GM18526 (cell line): Measurements from ENCODE around the gene FBXL7.

Source experiments
- POLR2A ChIP-seq: IDR thresholded peaks from 3 replicates; pipeline ENCODE4 v1.6.1; 2011; ENCODE audit not compliant: insufficient read length; ENCODE audit errors: extremely low read depth

FBXL7 gene

DNA sequence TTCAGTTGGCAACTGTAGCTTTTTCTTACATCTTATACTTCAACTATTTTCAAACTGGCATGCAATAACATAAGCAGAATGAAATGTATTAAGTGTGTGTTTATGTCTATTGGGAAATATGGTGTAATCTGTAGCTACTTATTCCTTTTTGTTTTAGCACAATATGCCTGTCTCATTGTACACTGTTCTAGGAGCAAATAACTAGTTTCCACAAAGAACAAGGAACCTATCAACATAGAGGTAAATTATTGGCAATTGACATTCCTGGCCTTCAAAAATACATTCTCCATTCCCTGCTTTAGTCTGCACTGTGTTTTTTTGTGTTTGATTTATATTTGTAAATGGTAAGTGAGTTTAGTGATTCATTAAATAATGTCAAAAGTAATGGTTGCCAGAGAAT, 75.7 kb downstream of the FBXL7 start:
- no peak for TF ChIP-seq POLR2A

- no peak for TF ChIP-seq POLR2A
Observed at GRCh38 chr5:15577132-15577531, 77.2 kb downstream of the FBXL7 start.

DNA sequence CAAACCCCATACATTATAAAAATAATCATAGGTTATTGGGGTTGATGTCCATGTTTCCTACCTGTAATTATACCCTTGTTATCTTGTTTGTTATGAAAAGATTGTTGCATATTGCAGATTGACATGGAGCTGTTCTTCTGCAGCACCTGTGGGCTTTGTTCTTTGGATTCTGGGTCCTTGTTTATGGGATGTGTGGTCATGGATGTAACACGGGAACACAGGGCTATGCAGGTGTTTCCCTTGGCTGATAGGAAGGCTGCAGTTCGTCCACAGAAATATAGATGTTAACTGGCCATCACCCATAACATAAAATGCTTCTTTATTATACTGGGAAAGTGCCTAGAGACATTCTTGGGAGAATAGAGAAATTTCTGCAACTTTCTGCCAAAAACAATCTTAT, 77.9 kb downstream of the FBXL7 start:
- no peak for TF ChIP-seq POLR2A

DNA sequence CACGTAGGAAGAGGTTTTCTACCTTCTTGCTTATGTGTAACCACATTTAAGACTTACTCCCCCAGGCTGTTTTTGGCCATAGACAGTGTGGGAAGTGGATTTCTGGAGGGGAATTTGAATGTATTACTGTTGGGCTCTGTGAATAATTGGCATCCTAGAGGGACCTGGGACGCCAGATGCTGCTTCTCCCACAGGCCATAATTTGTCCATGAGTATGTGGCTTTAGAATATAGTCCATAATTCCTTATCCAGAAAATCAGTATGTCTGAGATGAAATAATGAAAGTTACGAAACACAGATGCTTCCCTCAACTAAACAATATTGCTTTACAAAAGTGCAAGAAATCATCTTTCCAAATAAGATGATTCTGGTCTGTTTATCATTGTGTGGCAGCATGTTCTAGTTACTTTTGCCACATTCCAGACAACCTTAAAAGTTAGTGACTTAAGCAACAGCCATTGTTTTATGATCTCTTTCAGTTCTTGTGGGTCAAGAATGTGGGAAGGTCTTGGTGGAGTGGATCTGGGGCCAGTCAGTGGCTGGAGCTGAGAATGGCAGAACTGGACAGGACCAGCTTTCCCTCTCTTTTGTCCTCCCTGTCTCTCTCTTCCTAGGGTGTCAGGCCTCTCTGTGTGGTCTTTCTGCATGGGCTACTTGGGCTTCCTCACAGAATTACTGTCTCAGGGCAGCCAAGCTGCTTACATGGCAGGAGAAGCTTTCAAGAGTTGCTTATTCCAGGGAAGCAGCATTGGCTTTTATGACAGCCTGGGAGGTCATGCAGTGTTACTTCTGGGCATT, 79.4 kb downstream of the FBXL7 start:
- TF ChIP-seq POLR2A = no peak

DNA sequence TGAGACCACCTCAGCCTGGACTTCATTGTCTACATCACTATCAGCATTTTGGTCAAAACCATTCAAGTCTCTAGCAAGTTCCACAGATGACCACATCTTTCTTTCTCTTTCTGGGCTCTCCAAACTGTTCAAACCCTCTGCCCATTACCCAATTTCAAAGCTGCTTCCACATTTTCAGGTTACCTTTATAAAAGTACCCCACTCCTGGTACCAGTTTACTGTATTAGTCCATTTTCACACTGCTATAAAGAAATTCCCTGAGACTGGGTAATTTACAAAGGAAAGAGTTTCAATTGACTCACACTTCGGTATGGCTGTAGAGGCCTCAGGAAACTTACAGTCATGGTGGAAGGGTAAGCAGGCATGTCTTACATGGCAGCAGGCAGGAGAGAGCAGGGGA, 84.5 kb downstream of the FBXL7 start:
- no peak for TF ChIP-seq POLR2A

DNA sequence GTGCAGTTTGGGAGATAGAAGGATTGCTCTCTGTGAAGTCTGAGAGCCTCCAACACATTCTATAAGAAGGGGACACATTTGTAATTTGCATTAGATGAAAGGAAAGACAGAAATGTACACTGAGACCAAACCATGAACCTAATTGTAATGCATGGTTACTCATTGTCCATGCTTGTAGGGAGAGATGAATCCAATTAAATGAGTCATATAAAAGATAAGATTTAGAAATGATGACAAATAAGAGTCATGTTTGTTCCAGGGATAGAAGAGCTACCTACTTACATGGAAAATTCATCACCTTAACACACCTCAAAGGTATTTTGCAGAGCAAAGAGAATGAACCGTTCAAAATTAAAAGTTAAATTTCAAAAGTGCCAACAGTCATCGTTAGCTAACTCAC, 85.1 kb downstream of the FBXL7 start:
- TF ChIP-seq POLR2A = no peak

DNA sequence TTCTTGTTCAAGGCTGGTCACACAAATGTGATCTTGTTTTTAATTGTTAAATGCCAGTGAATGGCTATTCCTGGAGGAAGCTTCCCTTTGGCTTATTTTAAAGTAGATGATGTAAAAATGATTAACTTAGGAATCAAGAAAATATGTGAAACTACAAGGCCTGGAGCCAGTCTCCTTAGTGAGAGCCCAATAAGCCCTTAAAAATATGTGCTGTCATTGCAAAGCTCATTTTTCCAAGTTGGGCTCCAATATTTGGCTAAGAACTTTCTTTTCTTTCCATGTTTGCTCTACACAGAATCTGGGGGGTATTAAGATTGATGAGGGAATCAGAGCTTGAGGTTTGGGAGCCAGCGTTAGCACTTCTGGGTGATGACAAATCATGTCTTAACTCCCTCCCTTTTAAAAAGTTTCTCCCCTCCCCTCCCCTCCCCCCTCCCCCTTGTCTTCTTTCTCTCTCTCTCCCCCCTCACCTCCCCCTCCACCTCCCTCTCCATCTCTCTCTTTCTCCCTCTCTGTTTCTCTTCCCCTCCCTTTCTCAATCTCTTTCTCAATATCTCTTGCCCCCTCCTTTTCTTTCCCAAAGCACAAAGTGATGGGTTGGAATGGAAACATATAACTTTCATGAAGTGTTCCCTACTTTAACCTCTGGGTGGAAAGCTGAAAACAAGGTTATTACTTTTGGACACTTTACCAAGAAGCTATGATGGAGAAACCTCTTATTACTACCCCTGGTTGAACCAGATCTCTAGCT, 86.0 kb downstream of the FBXL7 start:
- TF ChIP-seq POLR2A = no peak

GRCh38 chr5:15587916-15588315, 87.9 kb downstream of the FBXL7 start:
- no peak for TF ChIP-seq POLR2A

- TF ChIP-seq POLR2A = no peak
Observed at GRCh38 chr5:15592728-15593127, 92.7 kb downstream of the FBXL7 start.

DNA sequence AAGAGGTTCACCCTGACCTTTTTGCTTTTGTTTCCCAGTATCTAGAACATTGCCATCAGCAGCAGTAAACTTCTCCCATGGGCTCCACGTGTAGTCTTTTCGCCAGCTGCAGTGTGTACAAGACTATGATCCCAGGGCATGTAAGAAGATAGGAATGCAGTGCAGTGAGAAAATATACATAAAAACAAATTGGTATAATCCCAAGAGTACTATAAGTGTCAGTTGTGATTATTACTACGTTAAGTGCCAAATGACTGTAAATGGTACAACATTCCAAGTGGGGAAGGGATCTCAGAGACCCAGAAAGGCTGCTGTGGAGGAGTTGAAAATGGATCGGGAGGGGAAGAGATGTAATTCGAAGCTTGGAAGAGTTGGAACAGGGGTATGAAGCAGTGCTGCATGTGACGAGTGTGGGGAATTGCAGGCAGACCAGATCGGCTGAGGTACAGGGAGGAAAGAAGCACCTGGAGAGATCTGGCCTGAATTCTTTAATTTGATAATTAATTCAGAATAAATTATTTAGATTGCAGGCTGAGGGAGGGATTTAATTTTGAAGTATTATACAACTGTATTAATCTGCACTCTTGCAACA, 95.1 kb downstream of the FBXL7 start:
- no peak for TF ChIP-seq POLR2A

DNA sequence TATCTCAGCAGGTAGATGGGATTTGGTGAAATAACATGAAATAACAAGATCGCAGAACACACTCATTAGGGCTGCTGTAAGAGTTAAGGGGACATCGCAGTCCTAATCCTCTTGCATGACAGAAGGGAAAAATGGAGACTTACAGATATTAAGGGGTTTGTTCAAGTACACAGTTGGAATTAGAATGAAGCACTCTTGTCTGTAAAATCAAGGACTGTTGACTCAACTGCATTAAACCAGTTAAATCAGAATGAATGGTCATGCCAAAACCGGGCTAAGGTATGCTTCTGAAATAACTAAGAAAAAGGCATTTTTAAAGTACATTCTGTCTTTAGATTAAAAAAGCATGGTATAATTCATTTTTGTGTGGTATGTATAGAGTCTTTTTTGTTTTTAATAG, 95.9 kb downstream of the FBXL7 start:
- TF ChIP-seq POLR2A = no peak

DNA sequence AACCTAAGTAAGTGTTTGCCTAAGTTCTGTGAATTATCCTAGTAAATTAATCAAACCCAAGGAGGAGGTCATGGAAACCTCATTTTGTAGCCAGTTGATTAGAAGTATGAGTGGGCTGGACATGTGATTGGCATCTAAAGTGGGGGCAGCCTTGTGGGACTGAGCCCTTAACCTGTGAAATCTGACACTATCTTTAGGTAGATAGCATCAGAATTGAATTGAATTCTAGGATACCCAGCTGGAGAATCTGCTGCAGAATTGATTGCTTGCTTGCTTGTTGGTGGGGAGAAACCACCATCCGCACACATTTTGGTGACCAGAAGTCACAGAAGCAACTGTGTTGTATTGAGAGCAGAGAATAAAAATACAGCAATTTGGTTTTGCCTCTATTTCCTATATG, 97.0 kb downstream of the FBXL7 start:
- TF ChIP-seq POLR2A = no peak

GRCh38 chr5:15597804-15598203, 97.8 kb downstream of the FBXL7 start:
- no peak for TF ChIP-seq POLR2A

DNA sequence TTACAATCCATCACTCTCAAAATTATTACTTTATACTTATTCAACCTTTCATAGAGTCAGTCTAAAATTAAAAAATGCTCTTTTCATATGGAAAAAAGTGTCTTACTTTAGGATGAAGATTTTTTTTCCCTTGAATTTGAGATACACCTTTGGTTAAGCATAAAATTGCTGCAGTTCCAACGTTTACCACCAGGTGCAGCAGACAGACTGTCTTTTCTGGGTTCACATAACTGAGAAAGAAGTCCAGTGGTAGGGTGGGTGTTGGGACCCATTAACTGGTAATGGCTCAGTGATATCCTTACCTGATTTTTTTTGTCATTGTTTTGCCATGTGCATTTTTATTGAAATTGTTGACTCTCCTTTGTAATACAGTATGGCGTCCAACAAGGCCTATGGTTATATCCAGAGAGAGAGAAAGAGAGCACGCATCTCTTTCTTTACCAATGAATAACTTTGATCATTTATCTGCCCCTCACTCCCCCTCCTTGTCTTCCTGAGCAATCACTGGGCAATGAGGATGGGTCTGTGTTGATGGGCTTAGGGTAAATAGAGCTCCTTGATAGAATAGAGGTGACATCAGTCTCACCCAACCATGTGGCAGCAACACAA, 98.4 kb downstream of the FBXL7 start:
- no peak for TF ChIP-seq POLR2A

GRCh38 chr5:15600035-15600434, 100.1 kb downstream of the FBXL7 start:
- no peak for TF ChIP-seq POLR2A

DNA sequence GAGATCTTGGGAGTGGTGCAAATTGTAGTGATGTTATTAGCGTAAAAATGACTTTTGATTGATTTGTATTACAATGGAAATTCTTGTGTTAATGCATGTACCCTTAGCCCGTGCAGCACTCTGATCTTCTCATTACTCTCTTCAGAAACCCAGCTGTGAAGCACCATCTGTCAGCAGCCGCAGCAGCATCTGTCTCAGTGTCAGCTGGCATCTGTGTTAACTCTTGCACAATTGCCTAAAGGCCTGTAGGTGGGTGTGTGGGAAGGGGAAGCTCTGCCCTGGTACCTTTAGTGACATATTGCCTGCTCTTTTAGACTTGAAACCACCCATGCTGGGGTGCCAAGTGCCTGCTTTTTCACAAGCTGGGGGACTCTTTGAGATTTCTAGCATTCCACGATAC, 101.3 kb downstream of the FBXL7 start:
- no peak for TF ChIP-seq POLR2A
